Mucosa of descending colon (tissue), 3 donors: Measurements from ENCODE around the gene MYO1F. TPM values are rescaled to one million over a fixed set of nuclear protein-coding genes. Genes with fewer than 3 reads are reported as not detected.

Source experiments
- ATAC-seq: fragments of 200-7000 bp; cut with Tn5 transposase; one replicate; pipeline ENCODE4 v1.9.1; 2020; ENCODE audit warnings: mild to moderate bottlenecking, moderate library complexity
- DNase-seq, 3 donors: peaks; one replicate each; pipeline ENCODE4 v3.0.0-alpha.2; 2020
- H3K36me3 ChIP-seq: fragments of 200-600 bp; one replicate; pipeline ENCODE4 v1.8.0; 2021; ENCODE audit warnings: low read depth, mild to moderate bottlenecking
- H3K4me1 ChIP-seq: fragments of 200-600 bp; one replicate; pipeline ENCODE4 v1.8.0; 2021; ENCODE audit warnings: low read depth, mild to moderate bottlenecking
- H3K4me3 ChIP-seq: fragments of 200-600 bp; one replicate; pipeline ENCODE4 v1.8.0; 2021; ENCODE audit warnings: mild to moderate bottlenecking
- H3K9me3 ChIP-seq: fragments of 200-600 bp; one replicate; pipeline ENCODE4 v1.8.0; 2021; ENCODE audit warnings: mild to moderate bottlenecking
- CTCF ChIP-seq: fragments of 200-600 bp; IDR thresholded peaks from one replicate; pipeline ENCODE4 v1.8.0; 2022; ENCODE audit warnings: antibody characterized with exemption, mild to moderate bottlenecking
- intact Hi-C, 2 donors: fragments of 100-400 bp; cut with DNase I in 1 of 2; cut with micrococcal nuclease in 1 of 2; formaldehyde crosslinking; loops; one replicate each; pipeline versions ENCODE4 v1.11.0 to v1.11.1; 2022; cut with DNase I, micrococcal nuclease
- total RNA-seq, 3 donors: library from RNA; stranded (reverse); fragmentation: NEBNext Ultra II Directional in 2 of 3; extraction: Animal tissue kit (Norgen Biotek cat#: 25700) in 2 of 3; gene quantifications; one replicate each; pipeline versions ENCODE4 v1.2.1 to v1.2.4, GENCODE V29; 2021 to 2023
- donor health status: DM: no; HTN: no; CAD: no; lungs with moderate emphysema.
- donor health status: DM: no; HTN: no; CAD: no.
- donor health status: DM: no; HTN: yes; CAD: no.

MYO1F gene
- total RNA-seq, 3 donors from 2014 or later, result 8.5 to 26.5 (median 21.0) TPM

GRCh38 chr19:8473648-8474476 lies 103.4 kb downstream of the MYO1F start:
- intact Hi-C loops, result no loop called here
- no peak for TF ChIP-seq CTCF
- ATAC-seq, result no peak
- DNase-seq, result no peak
- no peaks in the 10 kb centered on the region for H3K9me3 ChIP-seq
- H3K4me3 ChIP-seq, result no peak overlapping the region
- H3K36me3 ChIP-seq, result peaks cover 11% of the 10 kb centered on the region
- no peaks in the 10 kb centered on the region for H3K4me1 ChIP-seq

Other genes starting within 250 kb of the MYO1F start
- gene KANK3, start 234.2 kb downstream of the MYO1F start, total RNA-seq, result 10 to 100 TPM in 1 of 3 donors, 1 to 10 TPM in 2; 2.0 to 10.1 (median 3.3) TPM
- gene ANGPTL4, start 213.3 kb downstream of the MYO1F start, total RNA-seq, result 1 to 10 TPM; 2.8 to 9.5 (median 2.9) TPM
- gene RAB11B, start 187.1 kb downstream of the MYO1F start, total RNA-seq, result 100 to 1,000 TPM; 100 to 131 (median 103) TPM
- 10 to 100 TPM; 27.2 to 62.0 (median 33.8) TPM for gene MARCHF2, start 164.1 kb downstream of the MYO1F start, total RNA-seq
- 100 to 1,000 TPM; 116 to 181 (median 149) TPM for gene HNRNPM, start 132.5 kb downstream of the MYO1F start, total RNA-seq
- 1 to 10 TPM; 1.1 to 1.5 (median 1.2) TPM for gene PRAM1, start 74.8 kb downstream of the MYO1F start, total RNA-seq
- gene ZNF414, start 63.3 kb downstream of the MYO1F start, total RNA-seq, result 10 to 100 TPM; 22.2 to 22.7 (median 22.3) TPM
- gene ADAMTS10, start 33.3 kb upstream of the MYO1F start, total RNA-seq, result 10 to 100 TPM in 1 of 3 donors, 1 to 10 TPM in 2; 4.6 to 23.5 (median 7.1) TPM
- not detected for gene NFILZ, start 53.2 kb upstream of the MYO1F start, total RNA-seq
- gene ACTL9, start 121.4 kb upstream of the MYO1F start, total RNA-seq, result not detected
- gene OR2Z1, start 144.2 kb upstream of the MYO1F start, total RNA-seq, result not detected